DMS79 treated with DMSO at 0.1 percent for 48 hours (cell line): ENCODE results near the gene HCRT.

ENCODE experiments used
- DNase-seq: peaks from one replicate; lab custom pipeline; 2025; lab: John Stamatoyannopoulos, UW

The HCRT gene

GRCh38 chr17:42138749-42139492 is 46.3 kb downstream of the HCRT start:
- DNase-seq = no peak

- DNase-seq = no peak
Observed at GRCh38 chr17:42136654-42137051, 48.6 kb downstream of the HCRT start.

DNA sequence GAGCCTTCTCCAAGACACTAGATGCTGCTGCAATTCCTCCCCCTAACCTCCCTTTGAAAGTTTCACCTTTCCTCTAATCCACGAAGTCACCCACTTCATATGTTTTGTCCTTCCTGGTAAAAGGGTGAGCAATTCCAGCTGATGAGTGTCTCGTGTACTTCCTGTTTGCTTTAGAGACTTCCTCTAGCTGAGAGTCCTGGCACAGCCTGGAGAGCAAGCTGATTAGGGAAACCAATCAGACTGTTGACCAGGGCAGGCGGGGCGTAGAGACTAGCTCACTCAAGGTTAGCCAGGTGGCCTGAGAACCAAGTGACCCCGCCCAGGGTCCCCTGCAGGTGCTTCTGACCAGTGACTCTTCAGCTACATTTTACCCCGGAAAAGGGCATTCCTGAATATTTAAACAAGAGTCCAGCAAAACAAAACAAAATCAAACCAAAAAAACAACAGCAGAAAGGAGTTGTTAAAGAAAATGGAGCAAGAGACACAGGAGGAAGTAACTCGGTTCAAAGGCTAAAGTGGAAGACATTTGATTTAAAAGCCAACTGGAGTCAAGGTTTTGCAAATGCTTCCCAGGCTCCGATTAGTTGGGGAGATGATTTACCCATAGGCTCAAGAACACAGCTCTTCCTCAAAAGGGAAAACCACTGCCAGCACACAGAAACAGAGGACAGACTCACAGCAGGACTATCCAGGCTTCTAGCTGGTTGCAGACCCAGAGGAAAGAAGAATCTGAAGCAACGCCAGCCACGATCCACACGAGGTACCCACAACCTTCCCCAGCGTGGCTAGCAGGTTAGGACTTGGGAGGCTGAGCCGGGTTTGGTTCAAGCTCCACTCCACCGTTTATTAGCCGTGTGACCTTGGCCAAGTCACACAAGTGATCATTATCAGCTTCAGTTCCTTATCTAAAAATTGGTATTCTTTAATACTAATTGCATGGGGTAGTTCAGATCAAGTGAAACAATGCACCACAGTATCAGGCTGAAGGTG is 49.3 kb downstream of the HCRT start:
- peak; percentile 30 for DNase-seq

GRCh38 chr17:42135151-42135550 is 50.1 kb downstream of the HCRT start:
- no peak for DNase-seq
